ENCODE data around the gene SLC4A3.

Gene SLC4A3

DNA sequence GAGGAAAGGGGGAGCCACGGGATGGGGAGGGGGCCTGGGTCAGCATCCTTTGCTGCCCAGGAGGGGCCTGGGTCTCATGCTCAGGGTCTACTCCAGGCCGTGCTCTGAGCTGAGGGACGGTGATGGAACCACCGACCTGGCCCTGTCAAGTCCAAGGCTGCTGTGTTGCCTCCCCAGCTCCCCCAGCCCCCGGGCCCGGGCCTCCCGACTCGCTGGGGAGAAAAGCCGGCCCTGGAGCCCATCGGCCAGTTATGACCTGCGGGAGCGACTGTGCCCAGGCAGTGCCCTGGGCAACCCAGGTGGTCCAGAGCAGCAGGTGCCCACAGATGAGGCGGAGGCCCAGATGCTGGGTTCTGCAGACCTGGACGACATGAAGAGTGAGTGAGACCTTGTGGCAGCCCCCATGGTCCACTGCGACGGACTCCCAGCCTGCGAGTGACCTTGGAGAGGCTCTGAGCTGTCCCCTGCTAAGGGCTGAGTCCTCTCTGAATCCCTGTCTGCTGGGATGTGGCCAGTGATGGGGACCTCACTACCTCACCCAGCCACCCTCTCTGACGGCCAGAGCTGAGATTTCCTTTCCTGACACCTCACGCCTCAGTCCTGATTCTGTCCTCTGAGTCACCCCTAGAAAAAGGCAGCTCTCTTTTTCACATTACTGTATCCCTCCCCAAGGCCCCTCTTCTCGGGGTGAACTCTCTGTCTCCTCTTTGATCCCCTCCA lies 2.7 kb downstream of the SLC4A3 start:
- in situ Hi-C loops (cut with HindIII; ENCODE audit: low pct_ligation_motif_present, low pct_unique_long_range_greater_than_20kb, low sequenced_read_pairs), result no loop called here
- DNase-seq, result no peak

DNA sequence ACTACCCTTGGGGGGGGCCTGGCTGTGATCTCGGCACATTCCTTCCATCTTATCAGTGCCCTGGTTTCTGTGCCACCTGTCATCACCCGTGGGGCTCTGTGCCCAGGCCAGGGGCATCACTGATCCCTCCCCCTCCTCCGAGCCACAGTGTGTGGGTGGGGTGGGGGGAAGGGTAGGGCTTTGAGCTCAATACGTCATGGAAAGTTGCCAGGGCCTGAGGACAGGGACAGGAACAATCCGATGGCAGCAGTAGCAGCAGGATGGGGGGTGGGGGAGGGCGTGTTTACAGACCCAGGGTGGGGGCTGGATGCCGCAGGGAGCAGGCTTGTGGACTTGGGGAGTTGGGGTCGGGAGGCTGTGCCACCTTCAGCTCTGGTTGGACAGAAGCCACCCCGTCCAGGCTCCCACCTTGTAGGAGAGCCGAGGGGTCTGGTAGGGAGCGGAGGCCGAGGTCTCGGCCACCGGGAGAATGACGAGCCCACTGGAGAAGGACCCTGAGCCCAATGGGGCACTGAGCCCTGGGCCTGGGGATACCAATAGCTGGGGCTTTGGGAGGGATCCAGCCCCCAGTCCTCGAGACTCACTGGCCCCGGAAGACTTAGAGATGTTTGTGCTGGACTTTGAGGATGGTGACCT lies 3.5 kb downstream of the SLC4A3 start:
- in situ Hi-C loops (cut with HindIII; ENCODE audit: low pct_ligation_motif_present, low pct_unique_long_range_greater_than_20kb, low sequenced_read_pairs), result no loop called here
- no peak for DNase-seq

DNA sequence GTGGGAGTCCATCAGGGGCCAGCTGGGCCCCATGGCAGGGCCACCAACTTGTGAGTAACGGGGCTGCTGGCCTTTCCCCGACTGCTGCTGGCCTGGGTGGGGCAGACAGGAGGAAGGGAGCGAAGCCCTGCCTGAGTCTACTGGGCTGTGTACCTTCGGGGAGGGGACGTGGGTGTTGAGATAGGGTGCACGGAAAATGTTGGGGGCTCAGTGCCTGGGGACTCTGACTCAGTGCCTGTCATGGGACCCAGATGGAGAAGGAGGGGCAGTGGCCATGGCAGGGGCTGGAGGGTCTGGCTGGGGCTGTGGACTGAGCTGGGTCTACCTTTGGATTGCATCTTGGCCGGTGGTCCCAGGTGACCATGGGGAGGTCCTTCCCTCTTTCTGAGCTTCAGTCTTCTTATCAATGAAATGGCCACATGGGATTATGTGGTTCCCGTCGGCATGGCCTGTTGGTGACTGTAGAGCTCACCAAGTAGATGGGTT lies 4.0 kb downstream of the SLC4A3 start:
- DNase-seq, result no peak
- in situ Hi-C loops (cut with HindIII; ENCODE audit: low pct_ligation_motif_present, low pct_unique_long_range_greater_than_20kb, low sequenced_read_pairs), result no loop called here

GRCh38 chr2:219631904-219632759 lies 4.7 kb downstream of the SLC4A3 start:
- DNase-seq, result no peak
- in situ Hi-C loops (cut with HindIII; ENCODE audit: low pct_ligation_motif_present, low pct_unique_long_range_greater_than_20kb, low sequenced_read_pairs), result no loop called here

GRCh38 chr2:219632760-219633105 lies 5.3 kb downstream of the SLC4A3 start:
- no peak for DNase-seq
- in situ Hi-C loops (cut with HindIII; ENCODE audit: low pct_ligation_motif_present, low pct_unique_long_range_greater_than_20kb, low sequenced_read_pairs), result no loop called here

- no peak for DNase-seq
- in situ Hi-C loops (cut with HindIII; ENCODE audit: low pct_ligation_motif_present, low pct_unique_long_range_greater_than_20kb, low sequenced_read_pairs), result no loop called here
These were observed 6.0 kb downstream of the SLC4A3 start for GRCh38 chr2:219633276-219634065.

DNA sequence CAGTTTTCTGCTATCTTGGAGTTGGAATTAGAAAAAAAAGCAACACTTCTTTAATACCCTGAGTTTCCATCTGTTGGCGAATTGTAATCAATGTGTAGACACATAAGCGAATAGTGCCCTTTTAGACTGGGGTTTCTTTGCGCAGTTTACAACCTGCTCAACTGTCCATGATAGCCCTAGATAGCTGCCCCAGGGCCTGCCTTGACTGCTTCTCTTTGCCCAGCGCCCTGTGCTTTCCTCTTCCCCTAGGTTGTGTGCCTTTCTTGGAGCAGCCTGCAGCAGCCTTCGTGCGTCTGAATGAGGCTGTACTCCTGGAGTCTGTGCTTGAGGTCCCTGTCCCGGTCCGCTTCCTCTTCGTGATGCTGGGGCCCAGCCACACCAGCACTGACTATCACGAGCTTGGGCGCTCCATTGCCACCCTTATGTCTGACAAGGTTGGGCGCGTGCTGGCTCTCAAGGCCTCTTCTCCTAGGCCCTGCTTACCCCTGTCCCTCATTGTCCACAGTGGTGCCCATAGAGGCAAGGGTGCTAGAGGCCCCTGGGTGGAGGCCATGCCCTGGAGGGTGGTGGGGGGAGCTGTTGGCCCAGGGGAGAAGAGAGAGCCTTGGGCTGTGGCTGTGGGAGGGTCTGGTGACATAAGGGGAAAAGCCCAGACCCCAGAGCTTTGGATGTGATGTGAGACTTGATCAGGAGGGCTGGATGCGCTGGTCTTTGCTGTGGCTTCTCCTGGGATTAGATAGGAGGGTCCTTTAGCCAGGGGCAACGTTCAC lies 6.9 kb downstream of the SLC4A3 start:
- in situ Hi-C loops (cut with HindIII; ENCODE audit: low pct_ligation_motif_present, low pct_unique_long_range_greater_than_20kb, low sequenced_read_pairs), result no loop called here
- DNase-seq, result no peak

DNA sequence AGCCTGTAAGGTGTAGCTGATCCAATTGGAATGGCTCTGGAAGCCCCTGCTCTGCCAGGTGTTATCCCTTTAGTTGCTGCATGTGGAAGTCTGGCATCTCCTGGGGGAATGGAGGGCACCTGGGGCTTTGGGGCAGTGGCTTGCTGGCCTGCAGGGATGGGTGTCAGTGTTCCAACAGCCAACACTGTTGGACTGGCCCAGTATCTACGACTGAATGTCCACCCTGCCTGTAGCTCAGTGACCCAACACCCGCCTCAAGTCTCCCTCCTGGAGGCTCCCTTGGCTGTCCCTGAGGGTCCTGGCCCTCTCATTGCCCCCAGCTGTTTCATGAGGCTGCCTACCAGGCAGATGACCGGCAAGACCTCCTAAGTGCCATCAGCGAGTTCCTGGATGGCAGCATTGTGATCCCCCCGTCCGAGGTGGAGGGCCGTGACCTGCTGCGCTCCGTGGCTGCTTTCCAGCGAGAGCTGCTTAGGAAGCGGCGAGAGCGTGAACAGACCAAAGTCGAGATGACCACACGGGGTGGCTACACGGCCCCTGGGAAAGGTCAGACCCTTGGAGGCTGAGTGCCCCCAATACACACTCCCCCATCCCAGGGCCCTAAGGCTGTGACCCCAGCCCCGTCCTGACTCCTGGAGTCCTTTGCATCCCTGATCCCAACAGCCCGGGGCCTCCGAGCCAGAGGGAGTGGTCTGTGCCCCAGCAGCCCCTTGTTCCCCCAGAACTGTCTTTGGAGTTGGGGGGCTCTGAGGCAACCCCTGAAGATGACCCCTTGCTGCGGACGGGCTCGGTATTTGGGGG lies 7.7 kb downstream of the SLC4A3 start:
- in situ Hi-C loops (cut with HindIII; ENCODE audit: low pct_ligation_motif_present, low pct_unique_long_range_greater_than_20kb, low sequenced_read_pairs), result no loop called here
- no peak for DNase-seq

GRCh38 chr2:219636144-219636915 lies 8.9 kb downstream of the SLC4A3 start:
- no peak for DNase-seq
- in situ Hi-C loops (cut with HindIII; ENCODE audit: low pct_ligation_motif_present, low pct_unique_long_range_greater_than_20kb, low sequenced_read_pairs), result no loop called here

DNA sequence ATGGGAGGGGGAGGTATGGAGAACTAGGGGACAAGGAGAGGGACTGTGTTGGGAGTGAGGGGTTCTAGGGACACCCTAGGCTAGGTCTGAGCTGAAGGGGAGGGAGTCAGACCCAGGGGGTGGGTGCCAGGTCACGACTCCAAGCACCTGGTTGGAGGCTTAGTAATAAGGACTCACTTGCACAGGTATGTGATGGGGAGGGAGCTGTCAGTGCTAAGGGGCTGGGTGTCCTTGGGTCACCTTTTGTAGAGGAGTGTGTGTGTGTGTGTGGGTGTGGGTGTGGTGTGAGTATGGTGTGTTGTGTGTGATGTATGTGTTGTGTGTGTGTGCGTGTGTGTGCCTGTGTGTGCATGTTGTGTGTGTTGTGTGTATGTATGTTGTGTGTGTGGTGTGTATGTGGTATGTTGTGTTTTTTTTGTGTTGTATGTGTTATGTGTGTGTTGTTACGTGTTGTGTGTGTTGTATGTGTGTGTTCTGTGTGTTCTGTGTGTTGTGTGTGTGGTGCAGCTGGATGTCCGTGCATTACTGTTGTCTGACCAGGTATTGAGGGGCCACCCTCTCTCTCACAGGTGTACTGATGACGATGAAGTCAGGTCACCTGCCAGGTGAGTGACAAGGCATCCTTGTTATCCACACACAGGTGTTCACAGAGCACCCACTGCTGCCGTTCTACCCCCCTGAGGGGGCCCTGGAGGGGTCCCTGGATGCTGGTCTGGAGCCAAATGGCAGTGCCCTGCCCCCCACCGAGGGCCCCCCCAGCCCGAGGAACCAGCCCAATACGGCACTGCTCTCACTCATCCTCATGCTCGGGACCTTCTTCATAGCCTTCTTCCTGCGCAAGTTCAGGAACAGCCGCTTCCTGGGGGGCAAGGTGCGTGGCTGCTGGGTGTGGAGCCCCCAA lies 9.8 kb downstream of the SLC4A3 start:
- in situ Hi-C loops (cut with HindIII; ENCODE audit: low pct_ligation_motif_present, low pct_unique_long_range_greater_than_20kb, low sequenced_read_pairs), result no loop called here
- no peak for DNase-seq

DNA sequence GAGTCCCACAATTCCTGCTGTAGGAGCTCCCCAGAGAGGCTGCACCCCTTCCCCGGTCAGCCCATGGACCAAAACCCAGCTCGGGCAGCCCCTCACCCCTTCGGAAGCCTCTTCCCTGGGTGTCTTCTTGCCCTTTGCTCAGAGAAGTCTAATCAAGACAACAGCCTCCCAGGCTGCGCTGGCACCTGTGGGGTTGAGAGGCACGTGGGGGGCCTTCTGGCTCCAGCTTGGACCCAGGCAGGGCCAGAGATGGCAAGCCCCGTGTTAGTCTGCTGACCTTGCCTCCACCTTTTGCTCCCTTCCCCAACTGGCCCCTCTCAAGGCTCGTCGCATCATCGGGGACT lies 10.4 kb downstream of the SLC4A3 start:
- in situ Hi-C loops (cut with HindIII; ENCODE audit: low pct_ligation_motif_present, low pct_unique_long_range_greater_than_20kb, low sequenced_read_pairs), result no loop called here
- no peak for DNase-seq

- no peak for DNase-seq
- in situ Hi-C loops (cut with HindIII; ENCODE audit: low pct_ligation_motif_present, low pct_unique_long_range_greater_than_20kb, low sequenced_read_pairs), result no loop called here
These were observed 11.0 kb downstream of the SLC4A3 start for GRCh38 chr2:219638217-219638947.

DNA sequence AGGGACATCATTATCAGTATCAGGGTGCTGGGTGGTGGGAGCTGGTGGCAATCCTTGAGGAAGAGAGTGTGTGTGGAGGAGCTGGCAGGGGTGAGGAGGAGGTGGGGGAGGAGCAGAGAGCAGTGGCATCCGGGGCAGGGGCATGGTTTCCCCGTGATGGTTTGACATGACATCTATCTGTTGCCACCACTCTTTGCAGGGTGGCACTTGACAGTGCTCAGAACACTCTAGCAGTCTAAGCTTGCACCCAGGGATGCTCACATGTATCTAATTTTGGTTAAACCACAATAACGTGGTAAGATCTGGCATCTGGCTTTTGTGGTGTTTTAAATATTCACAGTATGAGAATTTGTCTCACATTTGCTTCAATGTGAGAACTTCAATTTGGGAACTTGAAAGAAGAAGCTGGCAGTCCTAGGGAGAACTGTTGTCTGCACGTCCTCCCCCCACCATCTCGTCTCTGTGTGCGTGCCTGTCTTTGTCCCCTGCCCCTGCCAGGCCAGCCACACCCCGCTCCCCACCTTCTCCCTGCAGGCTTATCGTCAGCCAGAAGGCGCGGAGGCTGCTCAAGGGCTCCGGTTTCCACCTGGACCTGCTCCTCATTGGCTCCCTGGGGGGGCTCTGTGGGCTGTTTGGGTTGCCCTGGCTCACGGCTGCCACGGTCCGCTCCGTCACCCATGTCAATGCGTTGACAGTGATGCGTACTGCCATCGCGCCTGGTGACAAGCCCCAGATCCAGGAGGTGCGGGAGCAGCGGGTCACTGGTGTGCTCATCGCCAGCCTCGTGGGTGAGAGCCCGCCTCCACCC lies 11.7 kb downstream of the SLC4A3 start:
- in situ Hi-C loops (cut with HindIII; ENCODE audit: low pct_ligation_motif_present, low pct_unique_long_range_greater_than_20kb, low sequenced_read_pairs), result no loop called here
- no peak for DNase-seq

DNA sequence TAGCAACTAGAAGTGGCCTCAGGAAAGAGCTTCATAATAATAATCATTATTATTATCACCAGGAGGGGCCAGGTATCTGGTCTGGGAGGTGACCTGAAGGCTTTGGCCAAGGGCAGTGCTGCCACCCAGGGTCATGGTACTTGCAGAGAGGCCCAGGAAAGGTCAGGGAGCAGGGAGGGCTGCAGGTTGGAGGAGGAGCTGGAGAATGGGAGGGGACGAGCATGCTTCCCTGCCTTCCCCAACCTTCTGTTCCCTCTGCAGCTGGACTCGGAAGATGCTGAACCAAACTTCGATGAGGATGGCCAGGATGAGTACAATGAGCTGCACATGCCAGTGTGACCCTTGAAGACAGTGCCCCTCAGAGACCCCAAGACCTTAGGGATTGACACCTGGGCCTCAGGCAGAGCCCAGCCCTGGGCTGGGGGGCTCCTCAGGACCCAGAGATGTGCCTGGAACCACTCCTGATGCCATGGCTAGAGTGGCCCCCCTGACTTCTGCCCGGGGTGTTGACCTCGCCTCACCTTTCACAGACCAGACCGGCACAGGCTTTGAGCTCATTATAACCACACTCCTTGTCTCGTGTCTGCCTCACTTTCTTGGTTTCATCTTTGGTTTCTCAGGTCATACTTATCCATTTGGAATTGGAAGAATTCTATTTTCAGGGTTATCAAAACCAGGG lies 14.1 kb downstream of the SLC4A3 start:
- in situ Hi-C loops (cut with HindIII; ENCODE audit: low pct_ligation_motif_present, low pct_unique_long_range_greater_than_20kb, low sequenced_read_pairs), result no loop called here
- no peak for DNase-seq
